ENCODE data around the gene STARD13.

DNA sequence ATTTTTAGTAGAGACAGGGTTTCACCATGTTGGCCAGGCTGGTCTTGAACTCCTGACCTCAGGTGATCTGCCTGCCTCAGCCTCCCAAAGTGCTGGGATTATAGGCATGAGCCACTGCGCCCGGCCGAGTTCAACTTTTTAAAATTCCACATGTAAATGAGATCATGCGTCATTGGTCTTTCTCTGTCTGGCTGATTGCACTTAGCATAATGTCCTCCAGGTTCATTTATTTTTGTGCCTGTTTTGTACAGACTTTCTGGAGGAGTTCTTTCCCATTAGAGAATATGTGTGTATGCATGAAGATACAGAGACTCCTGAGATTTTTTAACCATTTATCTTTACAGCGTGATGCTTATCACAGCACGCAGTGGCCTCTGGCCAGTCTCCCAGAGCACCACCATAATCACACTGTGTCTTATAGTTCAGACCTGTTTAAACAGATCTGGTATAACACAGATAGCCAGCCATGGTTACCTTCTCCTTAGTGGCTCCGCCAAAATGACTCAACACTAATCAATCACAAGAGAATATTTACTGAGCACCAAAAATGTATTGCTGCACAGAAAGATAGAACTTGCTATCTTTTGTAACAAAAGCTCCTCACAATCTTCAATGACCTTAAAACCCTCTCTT lies 11.4 kb upstream of the STARD13 start:
- TF ChIP-seq CTCF (IDR thresholded peaks at IDR 0.05; ENCODE audit: insufficient read depth, low read length) (no peak), POLR2AphosphoS5 (IDR thresholded peaks at IDR 0.05; ENCODE audit: low read depth) (no peak), SPI1 (IDR thresholded peaks at IDR 0.05; ENCODE audit: borderline replicate concordance, low read depth) (no peak)
- TF ChIP-seq, protein P1, sequence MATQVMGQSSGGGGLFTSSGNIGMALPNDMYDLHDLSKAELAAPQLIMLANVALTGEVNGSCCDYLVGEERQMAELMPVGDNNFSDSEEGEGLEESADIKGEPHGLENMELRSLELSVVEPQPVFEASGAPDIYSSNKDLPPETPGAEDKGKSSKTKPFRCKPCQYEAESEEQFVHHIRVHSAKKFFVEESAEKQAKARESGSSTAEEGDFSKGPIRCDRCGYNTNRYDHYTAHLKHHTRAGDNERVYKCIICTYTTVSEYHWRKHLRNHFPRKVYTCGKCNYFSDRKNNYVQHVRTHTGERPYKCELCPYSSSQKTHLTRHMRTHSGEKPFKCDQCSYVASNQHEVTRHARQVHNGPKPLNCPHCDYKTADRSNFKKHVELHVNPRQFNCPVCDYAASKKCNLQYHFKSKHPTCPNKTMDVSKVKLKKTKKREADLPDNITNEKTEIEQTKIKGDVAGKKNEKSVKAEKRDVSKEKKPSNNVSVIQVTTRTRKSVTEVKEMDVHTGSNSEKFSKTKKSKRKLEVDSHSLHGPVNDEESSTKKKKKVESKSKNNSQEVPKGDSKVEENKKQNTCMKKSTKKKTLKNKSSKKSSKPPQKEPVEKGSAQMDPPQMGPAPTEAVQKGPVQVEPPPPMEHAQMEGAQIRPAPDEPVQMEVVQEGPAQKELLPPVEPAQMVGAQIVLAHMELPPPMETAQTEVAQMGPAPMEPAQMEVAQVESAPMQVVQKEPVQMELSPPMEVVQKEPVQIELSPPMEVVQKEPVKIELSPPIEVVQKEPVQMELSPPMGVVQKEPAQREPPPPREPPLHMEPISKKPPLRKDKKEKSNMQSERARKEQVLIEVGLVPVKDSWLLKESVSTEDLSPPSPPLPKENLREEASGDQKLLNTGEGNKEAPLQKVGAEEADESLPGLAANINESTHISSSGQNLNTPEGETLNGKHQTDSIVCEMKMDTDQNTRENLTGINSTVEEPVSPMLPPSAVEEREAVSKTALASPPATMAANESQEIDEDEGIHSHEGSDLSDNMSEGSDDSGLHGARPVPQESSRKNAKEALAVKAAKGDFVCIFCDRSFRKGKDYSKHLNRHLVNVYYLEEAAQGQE (IDR thresholded peaks at IDR 0.05; ENCODE audit: insufficient replicate concordance, low read depth) = no peak
